Measurements from ENCODE around the gene DLG5.

Gene DLG5

DNA sequence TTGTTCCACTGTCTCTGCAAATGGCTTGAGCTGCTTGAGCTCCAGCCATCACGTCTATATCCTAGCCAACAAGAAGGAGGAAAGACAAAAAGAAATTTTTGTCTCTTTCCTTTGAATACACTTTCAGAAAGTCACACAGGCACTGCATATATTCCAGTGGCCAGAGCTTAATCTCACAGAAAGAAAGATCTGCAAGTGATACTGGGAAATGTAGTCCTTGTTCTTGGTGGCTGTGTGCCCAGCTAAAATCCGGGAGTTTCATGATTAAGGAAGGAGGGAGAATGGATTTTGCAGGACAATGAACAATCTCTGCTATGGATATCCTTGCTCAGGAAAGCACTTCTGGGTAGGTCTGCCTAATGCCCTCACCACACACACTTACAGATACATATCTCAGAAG, 19.5 kb upstream of the DLG5 start:
- no peak for DNase-seq

DNA sequence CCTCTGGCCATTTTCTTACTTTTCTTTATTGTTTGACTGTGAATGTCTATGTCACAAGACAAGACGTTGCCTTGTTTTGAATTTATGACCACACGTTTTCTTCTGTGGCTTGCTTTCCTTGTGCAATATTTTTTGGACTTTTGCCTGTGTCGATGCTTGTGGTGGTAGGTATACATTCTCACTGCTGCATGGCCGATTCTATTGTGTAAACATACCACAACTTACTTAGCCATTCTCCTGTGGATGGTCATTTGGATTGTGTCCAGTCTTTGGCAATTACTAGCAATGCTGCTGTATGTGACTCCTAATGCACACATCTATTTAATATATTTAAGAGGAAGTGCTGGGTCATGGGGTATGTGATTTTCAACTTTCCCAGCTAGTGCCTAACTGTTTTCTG, 18.0 kb upstream of the DLG5 start:
- DNase-seq, result no peak

DNA sequence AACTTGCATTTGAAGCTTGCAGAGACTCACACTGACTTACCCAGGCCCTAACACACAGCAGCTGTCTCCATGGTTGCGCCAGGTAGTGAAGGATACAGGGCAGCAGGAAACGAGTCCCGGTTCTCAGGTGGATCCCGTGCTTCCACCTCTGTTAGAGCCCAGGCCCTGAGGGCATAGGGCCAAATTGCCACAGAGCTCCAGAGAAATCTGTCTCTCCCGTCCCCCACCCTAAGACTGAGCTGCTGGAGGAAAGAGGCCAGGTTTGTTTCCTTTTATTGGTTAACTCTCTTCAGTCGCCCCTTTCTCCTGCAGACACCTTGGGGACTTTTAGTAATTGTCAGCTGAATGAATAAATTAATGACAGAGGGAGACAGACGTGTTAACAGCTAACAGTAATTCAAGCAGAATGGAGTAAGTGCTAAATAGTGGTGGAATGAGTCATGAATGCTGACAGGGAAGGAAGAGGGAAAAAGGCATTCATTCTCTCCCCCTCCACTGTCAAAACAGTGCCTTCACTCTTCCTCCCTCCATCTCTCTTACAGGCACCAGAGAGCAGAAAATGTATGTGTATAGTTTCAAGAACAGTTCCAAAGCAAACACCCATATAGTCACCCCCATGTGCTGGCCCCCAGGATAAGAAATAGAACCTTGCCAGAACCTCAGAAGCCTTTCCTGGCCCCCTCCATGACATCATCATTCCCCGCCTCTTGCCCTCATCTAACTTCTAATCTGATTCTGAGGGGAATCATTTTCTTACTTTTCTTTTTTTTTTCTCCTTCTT, 16.8 kb upstream of the DLG5 start:
- no peak for DNase-seq

DNA sequence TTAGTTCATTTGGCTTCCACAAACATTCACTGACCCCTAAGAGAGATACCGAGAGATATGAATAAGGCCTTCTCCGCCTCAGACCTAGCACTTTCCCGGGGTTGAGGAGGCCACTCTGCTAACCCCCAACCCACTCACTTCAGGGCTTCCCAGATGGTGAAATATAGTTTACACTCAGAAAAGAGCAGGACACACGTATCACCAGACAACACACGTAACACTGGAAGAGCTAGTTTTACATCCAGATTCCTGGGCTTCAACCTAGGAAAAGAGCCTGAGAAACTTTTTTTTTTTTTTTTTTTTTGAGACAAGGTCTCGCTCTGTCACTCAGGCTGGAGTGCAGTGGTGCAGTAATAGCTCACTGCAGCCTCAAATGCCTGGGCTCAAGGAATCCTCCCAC, 15.2 kb upstream of the DLG5 start:
- DNase-seq, result no peak

DNA sequence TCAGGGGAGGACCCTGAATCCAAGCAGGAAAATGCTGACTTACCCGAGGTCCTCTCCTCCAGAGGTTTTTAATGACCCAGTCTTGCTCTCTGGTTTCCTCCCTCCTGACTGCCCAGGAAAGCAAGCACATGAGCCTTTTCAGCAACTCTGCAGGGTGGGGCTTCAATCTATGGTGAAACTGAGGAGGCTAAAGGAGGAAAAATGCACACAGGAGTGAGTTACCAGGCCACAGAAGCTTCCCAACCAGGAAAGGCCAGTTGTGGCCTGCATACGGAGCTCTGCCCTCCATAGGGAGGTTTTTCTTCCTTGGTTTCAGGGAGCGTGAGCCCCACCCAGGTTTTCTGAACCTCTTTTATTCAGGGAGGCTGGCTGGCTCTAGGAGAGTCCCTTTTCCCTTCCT, 14.1 kb upstream of the DLG5 start:
- no peak for DNase-seq

DNA sequence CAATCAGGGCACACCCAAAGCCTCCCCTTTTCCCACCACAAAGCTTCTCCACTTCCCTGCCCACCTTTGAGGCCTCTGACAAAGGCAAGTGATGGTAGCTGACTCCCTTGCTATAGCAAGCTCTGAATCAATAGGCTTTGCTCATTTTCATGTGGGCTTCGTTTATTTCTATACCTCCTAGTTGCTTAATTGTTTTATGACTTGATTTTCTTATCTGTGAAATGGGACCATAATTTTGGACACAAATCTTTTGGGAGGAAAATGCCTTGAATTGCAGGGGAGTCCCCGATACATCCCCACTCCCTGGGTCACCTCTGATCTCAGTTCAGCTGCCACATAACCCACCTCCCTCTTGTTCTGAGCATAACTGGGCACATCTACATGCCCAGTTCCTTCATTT, 13.7 kb upstream of the DLG5 start:
- no peak for DNase-seq

DNA sequence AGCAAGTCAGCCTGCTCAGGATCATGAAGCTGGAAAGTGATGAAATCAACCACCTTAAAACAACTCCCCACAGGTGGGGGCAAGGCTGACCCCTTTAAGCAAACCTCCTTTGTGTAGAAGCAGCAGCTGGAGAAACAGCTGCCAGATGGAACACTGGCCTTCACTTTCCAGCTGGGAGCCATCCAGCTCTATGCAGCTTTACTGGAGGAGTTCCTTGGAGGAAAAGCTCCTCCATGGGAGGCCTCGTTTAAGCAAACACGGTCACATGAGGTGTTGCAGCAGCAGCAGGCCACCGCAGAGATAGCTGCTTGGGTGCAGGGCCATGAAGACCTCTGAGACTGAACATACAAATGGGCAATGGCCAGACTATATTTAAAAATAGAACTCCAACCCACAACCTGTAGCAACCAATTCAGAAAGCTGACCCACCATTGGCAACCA, 13.0 kb upstream of the DLG5 start:
- no peak for DNase-seq

DNA sequence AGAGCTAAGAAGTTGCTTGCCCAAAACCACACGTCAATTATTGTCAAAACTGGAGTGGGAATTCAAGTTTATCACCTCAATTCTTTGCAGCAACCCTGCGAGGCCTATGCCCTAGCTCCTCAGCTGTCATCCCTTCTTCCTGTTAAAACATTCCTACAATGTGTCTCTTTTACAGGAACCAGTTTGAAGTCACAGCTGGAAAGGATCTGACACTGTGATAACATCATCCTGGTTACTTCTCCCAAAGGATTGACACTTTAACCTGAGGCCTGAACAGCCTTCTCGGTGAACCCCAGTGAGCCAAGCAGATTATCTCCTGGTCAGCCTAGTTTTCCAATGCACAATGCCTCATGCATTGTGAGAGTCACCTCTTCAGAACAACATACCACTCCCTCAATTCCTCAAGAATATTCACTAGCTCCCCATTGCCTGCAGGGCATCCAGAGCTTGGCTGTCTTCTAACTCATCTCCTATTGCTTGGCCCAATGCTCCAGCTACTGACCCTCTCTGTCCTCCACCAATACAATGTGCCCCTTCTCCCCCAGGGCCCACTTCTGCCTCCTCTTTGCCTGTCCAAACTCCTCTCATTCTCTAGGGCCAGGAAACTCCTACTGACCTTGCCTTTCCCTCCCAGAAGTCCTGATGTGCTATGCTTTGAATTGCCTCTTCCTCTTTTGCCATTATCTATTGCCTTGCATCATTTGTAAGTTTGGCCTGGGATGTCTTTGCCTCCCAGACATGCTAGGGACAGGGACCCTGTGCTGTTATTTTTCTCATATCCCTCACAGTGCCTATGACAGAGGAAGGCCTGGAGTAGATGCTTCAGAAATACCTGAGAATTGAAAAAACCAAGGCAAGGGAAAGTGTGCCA, 10.4 kb upstream of the DLG5 start:
- DNase-seq, result no peak

DNA sequence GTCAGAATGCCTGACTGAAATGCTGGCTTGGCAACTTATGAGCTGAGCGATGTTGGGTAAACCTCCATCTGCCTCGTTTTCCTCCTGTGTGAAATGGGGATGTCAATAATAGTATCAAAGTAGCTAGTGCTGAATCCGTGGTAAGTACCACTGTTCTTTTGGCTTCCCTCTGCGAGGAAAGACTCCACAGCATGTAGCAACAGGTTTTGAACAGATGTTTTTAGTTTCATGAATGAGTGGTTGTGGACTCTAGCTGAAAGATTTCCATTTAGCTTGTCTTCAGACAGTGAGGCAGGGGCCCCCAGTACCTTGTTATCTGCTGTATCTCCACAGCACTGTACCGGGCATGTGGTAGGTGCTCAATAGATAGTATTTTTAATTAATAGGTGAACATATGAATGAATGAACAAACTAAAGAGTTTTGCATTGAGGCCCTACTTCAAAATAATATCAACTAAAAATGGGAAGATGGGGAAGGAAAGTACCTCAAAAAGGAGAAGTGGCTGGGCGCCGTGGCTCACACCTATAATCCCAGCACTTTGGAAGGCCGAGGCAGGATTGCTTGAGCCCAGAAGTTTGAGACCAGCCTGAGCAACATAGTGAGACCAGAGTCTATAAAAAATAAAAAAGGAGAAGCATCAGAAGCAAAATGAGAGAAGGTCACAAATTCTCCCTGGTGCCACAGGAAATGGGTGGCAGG, 5.6 kb upstream of the DLG5 start:
- no peak for DNase-seq

DNA sequence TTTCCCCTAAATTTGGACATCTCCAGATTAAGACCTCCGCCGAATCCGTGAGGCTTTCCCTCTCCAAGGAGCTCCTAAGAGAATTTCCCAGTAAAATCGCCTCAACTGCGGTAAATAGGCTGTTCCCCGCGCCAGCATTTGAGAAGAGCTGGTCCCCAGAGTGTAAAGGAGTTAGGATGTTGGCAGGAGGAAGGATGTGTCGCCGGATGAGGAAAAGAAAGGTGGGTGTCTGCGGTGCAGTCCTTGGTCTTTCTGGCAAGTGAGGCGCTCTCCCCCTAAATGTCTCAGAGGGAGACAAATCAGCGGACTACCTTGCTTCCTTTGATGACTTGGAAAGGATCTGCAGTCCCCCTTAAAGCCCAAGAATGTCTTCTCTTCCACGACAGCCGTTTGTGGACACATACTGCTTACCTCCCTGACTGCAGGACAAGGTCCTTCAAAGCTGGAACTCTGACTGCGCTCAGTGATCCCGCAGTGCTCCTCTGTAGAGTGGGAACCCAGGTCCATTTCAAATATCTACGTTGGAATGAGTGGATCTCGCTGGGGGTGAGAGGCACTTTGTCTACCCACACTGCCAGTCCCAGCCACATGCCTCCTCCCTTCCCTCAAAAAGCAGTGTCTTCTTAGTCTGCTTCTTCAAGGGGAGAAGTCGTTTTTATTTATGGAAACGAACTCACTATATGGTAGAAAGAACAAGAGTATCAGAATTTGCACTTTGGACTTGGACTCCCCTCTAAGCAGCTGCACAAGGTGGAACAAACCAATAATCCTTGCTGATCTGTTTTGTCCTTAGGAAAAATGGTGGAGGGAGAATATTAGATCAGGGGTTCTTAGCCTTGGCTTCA, 1.1 kb upstream of the DLG5 start:
- no peak for DNase-seq

DNA sequence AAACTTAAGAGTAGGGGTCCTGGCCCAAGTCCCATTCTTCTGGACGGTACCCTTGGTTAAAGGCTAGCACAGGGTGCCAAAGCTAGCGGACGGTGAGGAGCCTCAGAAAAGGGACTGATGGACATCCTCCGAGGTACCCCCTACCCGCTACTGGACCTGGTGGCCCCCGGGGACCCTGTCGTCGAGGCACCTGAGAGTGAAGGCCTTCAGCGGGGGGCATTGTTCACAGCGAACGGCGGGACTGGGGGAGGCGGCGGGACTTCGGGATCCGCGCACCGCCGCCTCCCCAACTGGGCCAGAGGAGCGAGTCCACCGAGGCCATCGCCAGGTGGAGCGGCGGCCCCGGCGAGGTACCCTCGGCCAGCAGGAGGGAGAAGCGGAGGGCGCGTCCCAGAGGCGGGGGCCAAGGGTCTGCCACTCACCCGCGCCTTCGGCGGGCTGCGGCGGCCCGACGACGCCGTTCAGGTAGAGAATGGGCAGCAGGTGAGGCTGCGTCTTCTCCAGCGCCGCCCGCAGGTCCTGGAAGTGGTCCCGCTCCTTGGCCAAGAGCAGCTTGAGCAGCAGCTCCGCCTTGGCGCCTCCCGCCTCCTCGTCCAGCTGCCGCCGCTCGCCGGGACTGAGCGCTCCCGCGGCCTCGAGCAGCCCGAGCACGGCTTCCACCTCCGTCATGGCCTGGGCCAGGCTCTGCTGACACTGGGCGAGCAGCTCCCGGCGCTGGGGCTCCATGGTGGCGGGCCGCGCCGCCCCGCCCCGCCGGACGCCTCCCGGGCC, 575 bp downstream of the DLG5 start:
- peak; percentile 13 for DNase-seq

DNA sequence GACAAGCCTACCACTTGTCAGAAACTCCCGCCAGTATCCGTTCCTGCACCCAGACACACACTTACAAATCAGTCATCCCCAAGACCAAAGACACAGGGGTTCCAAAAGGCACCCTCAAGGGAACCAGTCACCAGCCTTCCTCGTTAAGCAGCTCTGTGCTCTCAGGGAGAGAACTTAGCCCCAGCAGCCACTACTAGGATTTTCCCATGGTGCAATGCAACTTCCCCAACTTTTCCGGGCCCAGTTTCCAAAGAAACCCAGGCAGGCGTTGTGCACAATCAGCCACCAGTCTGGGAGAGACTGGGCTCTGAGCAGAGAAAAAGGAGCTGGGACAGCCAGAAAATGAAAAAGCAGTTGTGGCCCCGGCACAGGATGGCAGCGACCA, 1.2 kb downstream of the DLG5 start:
- peak; percentile 5 for DNase-seq

DNA sequence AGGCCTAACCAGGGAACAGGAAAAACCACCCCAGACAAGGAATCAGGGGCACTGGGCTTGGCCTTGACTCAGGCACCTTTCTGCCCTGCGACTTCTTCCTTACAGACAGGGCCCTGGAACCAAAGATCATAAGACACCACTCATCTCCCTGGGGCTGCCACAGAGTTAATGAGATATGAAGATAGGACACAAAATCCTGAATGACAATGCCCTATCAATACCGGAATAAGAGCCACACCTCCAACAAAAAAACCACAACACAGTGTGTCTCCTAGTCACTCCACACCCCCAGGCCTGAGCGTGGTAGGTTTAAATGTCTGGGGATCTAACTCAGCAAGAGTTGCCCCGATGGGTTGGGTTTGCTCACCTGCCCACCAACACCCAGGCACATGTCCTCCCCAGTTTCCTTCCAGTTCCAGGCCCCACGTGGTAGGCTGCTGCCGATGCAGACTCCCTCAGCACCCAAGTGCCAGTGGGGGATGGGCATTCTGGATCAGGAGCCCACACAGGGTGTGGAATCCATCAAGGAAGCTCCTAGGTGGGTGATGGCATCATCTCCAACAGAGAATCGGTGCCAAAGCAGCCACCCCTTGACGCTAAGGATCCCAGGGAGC, 3.9 kb downstream of the DLG5 start:
- no peak for DNase-seq

DNA sequence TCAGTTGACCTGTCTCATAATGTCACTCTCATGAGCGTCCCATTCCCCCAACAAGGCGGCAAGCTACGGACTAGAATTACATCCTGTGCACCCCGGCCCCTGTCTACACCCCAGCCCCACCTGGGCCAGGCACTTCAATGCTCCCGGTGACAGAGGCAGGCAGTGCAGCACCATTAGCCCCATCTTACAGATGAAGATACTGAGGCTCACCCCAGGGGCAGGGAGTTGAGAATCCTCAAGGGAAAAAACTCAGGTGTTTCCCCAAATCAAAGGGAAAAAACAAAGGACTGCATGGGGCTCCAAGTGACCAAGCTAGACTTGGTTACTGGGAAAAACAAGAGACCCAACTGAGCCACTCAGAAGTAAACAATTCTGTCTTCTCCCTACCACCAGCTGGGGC, 4.5 kb downstream of the DLG5 start:
- DNase-seq, result no peak

DNA sequence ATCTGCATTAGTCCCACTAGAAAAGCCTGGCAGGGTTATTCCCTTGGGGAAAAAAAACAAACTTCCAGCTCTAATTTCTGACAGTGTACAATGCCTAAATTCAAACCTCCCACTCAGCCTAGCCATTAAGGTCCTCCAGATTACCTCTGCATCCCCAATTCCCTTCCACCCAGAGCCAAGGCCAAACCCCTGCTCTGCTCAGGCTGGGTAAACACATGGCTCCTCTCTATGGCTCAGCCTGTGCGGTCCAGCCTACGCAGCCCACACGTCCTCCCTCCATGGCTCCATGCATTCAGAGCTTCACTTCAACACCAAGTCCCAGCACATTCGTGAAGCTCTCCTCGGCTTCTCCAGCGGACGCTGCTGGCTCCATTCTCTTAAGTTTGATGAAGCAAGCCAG, 5.2 kb downstream of the DLG5 start:
- DNase-seq, result no peak

DNA sequence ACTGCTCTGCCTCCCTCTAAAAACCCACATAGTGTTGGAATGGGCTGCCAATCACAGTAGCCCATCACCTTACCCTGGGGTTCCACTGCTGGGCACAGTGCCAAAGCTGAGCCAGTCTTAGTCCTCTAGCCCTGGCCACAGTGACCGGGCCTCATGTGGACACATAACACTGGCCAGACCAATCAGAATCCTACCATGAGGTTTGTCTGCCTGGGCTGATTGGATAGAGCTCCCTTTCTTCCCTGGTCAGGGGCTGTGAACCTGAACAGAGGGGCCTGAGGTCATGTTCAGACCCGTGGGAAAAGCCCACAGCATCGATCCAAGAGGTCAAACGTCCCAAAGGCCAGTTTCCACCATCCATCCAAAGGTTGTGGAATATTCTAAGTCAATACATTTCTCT, 6.1 kb downstream of the DLG5 start:
- DNase-seq, result no peak

DNA sequence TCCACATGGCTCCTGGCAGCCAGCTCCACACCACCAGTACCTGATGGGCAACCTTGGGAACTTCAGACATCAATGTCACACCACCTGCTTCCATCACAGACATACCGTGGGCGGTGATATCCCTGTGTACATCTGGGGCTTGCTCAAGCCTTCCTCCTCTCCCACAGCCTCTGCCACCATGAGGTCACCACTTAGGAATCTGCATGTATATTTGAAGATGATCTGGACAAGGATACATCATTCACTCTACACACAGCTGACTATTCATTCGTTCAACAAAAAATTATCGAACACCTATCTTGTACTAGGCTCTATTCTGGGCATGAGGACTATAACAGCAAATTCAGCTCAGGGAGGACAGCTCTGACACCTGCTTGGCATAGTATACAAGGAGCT, 6.8 kb downstream of the DLG5 start:
- no peak for DNase-seq

DNA sequence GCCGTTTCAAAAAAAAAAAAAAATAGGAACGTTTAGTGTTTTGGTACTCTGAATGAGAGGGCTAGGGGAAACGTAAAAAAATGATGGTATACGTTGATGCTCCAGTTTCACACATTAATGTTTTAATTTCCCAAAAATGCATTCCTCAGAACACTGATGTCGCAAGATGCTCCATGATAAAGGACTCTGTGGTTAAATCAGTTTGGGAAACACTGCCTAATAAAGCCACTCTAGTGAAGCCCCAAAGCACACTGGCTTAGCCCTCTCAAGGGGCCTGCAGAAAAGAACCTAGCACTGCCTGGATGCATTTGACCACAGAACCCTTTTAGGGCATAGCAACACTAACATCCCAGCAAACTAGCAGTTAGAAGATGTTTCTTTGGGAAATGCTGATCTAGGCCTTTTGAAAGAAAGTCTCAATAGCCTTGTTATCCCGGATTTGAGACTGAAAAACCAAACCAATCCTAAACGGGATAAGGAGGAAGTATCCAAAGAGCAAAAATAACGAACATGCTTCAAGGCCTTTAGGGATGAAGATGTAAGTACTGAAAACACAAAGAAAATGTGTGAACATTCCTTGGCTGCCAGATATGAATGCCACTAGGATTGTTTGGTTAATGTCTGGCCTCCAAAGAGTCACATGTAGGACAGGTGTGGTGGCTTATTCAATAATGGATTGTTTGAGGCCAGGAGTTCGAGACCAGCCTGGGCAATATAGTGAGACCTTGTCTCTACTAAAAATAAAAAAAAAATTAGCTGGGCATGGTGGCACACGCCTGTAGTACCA, 11.0 kb downstream of the DLG5 start:
- no peak for DNase-seq

DNA sequence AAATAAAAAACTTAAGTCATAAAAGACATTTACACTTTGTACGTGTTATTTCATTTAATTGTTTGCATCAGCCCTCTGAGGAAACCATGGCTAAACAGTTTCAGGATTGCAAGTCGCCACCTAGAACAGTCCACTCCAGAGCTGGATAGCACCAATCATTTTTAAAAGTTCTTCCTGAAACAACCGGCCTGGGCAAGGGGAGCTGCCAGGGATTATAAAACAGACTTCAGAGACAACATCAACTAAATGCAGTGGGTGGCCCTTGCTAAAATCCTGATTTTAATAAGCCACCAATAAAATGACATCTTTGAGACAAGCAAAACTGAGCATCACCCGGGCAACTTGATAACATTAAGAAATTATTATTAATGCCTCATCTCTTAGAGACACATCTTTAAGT, 13.5 kb downstream of the DLG5 start:
- DNase-seq, result no peak

DNA sequence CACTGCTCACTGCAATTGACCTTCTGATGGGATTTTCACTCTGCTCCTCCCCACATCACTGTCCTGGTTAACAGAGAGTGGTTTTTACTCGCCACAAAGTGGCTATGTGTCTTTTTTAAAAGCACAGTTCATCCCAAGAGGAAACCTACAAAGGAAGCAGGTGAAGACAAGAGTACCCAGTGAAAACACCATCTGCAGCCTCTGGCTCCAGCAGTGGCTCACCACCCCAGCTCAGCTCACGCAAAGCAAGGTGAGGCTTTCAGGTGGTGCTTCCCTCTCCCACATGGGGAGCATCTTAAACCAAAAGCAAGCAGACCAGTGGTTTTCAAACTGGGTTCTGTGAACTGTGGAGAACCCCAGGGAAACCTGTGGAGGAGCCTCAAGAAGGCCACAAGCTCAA, 14.0 kb downstream of the DLG5 start:
- DNase-seq, result no peak

All from NCI-H1105 treated with DMSO at 0.1 percent for 48 hours (cell line).